Progenitor cell of endocrine pancreas (in vitro differentiated cells): ENCODE measurements around the gene THRB. TPM values are rescaled to one million over a fixed set of nuclear protein-coding genes. Genes with fewer than 3 reads are reported as not detected.

Source experiments
- DNase-seq: peaks from one replicate; pipeline ENCODE4 v3.0.0; 2021; ENCODE audit warnings: low spot score; ENCODE audit not compliant: unreplicated experiment
- H3K27ac Mint-ChIP-seq: 2 replicates; pipeline ENCODE4 v1.8.0; 2021; ENCODE audit warnings: mild to moderate bottlenecking, moderate library complexity, mixed read lengths
- H3K27me3 Mint-ChIP-seq: 2 replicates; pipeline ENCODE4 v1.8.0; 2021; ENCODE audit warnings: mixed read lengths
- H3K36me3 Mint-ChIP-seq: 2 replicates; pipeline ENCODE4 v1.8.0; 2022; ENCODE audit warnings: mixed read lengths; ENCODE audit not compliant: insufficient read depth
- H3K4me1 Mint-ChIP-seq: 2 replicates; pipeline ENCODE4 v1.8.0; 2021; ENCODE audit warnings: low read depth, mixed read lengths
- H3K4me3 Mint-ChIP-seq: 2 replicates; pipeline ENCODE4 v1.8.0; 2021; ENCODE audit warnings: low read depth, mild to moderate bottlenecking, moderate library complexity, mixed read lengths
- H3K9me3 Mint-ChIP-seq: 2 replicates; pipeline ENCODE4 v1.8.0; 2021; ENCODE audit warnings: low read depth, mixed read lengths
- total RNA-seq: library from RNA; stranded (reverse); gene quantifications from 2 replicates; pipeline ENCODE4 v1.2.1, GENCODE V29; 2021
- TF ChIP-seq, protein P1 (sequence below): fragments of 200-600 bp; sonication (generic); IDR thresholded peaks from one replicate; pipeline ENCODE4 v1.5.0; 2021; ENCODE audit warnings: antibody characterized with exemption, mild to moderate bottlenecking; ENCODE audit not compliant: unreplicated experiment

Gene THRB
- total RNA-seq, 1 donor from 2014 or later = 19.7 TPM

DNA sequence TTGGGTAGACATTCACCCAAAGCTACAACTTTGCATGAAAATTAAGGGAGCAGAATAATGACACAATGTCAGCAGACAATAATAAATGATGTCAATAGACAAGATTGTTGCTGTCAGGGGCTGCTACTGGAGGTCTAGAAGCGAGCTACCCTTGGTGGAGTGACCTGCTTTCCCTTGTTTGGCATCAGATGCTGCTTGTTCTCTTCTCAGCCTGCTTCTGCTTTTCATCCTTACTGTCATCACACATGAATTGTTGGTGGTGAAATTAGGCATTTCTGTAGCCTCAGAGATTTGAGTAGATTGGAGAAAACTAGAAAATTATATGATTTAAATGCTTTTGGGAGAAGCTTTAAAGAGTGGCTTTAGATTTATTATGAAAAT is 355.8 kb downstream of the THRB start:
- TF ChIP-seq, protein P1, sequence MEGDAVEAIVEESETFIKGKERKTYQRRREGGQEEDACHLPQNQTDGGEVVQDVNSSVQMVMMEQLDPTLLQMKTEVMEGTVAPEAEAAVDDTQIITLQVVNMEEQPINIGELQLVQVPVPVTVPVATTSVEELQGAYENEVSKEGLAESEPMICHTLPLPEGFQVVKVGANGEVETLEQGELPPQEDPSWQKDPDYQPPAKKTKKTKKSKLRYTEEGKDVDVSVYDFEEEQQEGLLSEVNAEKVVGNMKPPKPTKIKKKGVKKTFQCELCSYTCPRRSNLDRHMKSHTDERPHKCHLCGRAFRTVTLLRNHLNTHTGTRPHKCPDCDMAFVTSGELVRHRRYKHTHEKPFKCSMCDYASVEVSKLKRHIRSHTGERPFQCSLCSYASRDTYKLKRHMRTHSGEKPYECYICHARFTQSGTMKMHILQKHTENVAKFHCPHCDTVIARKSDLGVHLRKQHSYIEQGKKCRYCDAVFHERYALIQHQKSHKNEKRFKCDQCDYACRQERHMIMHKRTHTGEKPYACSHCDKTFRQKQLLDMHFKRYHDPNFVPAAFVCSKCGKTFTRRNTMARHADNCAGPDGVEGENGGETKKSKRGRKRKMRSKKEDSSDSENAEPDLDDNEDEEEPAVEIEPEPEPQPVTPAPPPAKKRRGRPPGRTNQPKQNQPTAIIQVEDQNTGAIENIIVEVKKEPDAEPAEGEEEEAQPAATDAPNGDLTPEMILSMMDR = no peak
- H3K4me1 Mint-ChIP-seq = no peaks in the 10 kb centered on the region
- H3K9me3 Mint-ChIP-seq = no peaks in the 10 kb centered on the region
- H3K36me3 Mint-ChIP-seq = peaks cover 10% of the 10 kb centered on the region
- peaks cover 2% of the 10 kb centered on the region for H3K27me3 Mint-ChIP-seq
- no peak overlapping the region for H3K27ac Mint-ChIP-seq
- H3K4me3 Mint-ChIP-seq = no peak overlapping the region
- no peak for DNase-seq

DNA sequence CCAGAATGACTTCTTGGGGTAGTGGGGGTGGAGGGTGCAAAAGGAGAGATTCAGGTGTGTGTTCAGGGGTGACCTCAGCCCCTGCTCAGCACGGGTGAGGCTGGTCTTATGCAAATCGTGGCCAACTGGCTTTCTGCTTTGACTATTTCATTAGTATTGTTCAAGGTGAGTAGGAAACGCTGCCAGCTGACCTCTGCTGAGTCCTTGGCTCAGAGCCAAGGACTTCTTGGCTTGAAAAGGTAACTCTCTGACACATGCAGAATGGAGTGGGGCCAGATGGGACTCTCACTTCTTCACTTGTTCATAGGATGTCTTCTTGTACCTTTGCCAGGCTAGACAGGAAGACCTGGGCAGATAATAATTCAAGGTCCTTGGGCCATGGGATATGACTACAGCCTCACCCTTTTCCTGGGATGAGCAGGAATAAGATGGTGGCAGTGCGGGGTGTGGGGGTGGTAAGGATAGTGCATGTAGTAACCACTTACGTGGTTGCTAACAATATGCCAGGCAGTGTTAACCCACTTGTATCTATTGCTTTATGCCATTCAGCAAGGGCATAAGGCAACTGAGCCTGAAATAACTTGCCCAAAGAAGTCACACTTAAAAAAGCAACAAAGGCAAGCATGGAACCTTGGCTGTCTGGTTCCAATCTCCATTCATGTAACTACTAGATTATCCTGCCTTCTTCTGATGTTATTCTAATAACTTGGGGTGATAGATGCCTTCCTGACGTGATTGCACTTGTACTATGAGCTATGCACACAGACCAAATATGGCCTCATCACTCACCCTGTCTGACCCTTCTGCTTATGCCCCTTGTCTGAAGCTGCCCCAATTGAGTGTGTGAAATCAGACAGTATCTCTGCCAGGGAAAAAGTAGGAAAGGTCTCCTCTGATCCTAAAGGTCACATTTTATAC is 356.4 kb downstream of the THRB start:
- Mint-ChIP-seq H3K27ac (no peak overlapping the region), H3K4me3 (no peak overlapping the region), H3K36me3 (peaks cover 6% of the 10 kb centered on the region), H3K4me1 (no peaks in the 10 kb centered on the region), H3K9me3 (no peaks in the 10 kb centered on the region), H3K27me3 (no peaks in the 10 kb centered on the region)
- TF ChIP-seq, protein P1 = no peak
- no peak for DNase-seq

DNA sequence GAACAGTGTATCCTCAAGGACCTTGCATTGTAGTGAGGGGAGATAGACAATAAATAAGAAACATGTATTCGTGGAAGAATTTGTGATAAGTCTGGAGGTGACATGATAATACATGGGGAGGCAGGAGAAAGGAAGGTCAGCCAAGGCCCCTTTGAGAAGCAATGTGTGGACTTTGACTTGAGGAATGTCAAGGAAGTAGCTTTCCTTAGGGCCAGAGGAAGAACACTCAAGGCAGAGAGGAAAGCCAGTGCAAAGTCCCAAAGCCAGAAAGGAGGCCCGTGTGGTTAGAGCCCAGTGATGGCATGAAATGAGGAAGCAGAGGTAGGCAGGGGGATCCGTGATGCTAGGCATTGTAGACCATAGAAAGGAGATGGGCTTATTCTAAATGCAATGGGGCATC is 357.3 kb downstream of the THRB start:
- no peak overlapping the region for H3K4me3 Mint-ChIP-seq
- no peaks in the 10 kb centered on the region for H3K9me3 Mint-ChIP-seq
- H3K27ac Mint-ChIP-seq = no peak overlapping the region
- H3K36me3 Mint-ChIP-seq = peaks cover 6% of the 10 kb centered on the region
- no peak for DNase-seq
- no peaks in the 10 kb centered on the region for H3K27me3 Mint-ChIP-seq
- TF ChIP-seq, protein P1 = no peak
- no peaks in the 10 kb centered on the region for H3K4me1 Mint-ChIP-seq

DNA sequence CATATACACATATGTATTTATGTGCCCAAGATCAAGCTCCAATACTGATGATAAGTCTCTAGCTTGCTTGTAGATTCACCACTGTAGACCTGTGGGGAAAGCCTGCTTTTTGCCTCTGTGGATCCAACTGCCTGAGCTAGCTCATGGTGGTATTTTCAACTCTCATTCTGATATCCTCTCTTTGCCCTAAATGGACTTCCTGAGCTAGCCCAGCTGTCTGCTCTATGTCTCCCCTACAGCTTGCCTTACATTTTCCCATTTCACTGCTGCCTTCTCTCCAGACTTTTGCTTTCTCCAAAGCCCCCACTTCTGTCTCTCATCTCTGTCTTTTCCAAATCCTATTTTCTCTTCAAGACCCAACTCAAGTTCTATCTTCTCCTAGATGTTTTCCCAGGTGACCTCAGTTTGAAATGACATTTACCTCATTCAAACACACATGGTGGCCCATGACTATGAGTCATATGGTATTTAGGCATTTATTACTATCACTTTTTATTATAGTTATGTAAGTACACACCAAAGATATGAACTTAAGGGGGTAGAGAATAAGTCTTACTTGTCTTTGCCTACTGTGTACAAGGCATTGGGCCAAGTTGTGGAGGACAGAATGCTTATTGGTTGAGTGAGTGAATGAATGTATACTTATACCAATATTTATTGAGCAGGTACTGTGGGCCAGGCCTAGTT is 357.9 kb downstream of the THRB start:
- Mint-ChIP-seq H3K4me3 (no peak overlapping the region), H3K9me3 (no peaks in the 10 kb centered on the region), H3K4me1 (no peaks in the 10 kb centered on the region), H3K27ac (peak overlapping the region; percentile 4), H3K36me3 (peaks cover 9% of the 10 kb centered on the region), H3K27me3 (no peaks in the 10 kb centered on the region)
- TF ChIP-seq, protein P1 = no peak
- no peak for DNase-seq

DNA sequence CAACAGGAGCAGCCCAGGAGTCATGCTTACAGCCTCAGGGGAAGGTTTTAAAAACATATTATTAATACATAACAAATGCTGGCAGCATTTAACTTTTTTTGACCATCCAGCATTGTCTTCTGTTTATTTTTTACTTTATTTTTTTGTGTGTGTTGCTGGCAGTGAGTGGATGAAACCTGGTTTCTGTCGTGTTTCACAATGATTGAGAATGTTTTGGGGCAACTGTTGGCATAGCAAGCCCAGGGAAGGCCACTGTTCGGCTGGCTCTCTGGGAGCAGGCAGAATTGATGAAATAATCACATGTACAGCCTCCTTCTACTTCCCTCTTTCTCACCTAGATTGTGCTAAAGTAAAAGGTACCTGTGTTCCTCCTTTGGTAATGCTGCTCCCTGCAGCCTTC is 359.4 kb downstream of the THRB start:
- no peak overlapping the region for H3K4me3 Mint-ChIP-seq
- H3K27me3 Mint-ChIP-seq = no peaks in the 10 kb centered on the region

More for the DNA sequence above, 359.4 kb downstream of the THRB start:
- no peak for DNase-seq
- TF ChIP-seq, protein P1 = no peak
- no peaks in the 10 kb centered on the region for H3K4me1 Mint-ChIP-seq
- no peaks in the 10 kb centered on the region for H3K9me3 Mint-ChIP-seq
- H3K27ac Mint-ChIP-seq = no peak overlapping the region
- peaks cover 12% of the 10 kb centered on the region for H3K36me3 Mint-ChIP-seq
